NT2/D1 (cell line): ENCODE measurements around the gene HERC3.

ENCODE experiments used
- SUZ12 ChIP-seq: IDR thresholded peaks from 2 replicates; pipeline ENCODE4 v1.6.1; 2011; ENCODE audit not compliant: insufficient read length, insufficient read depth; ENCODE audit errors: extremely low read depth
- YY1 ChIP-seq: IDR thresholded peaks from 2 replicates; pipeline ENCODE4 v1.6.1; 2011; ENCODE audit not compliant: insufficient read length, insufficient read depth
- ZNF274 ChIP-seq: IDR thresholded peaks from 2 replicates; pipeline ENCODE4 v1.6.1; 2011; ENCODE audit warnings: mild to moderate bottlenecking, low read depth, low read length

DNA sequence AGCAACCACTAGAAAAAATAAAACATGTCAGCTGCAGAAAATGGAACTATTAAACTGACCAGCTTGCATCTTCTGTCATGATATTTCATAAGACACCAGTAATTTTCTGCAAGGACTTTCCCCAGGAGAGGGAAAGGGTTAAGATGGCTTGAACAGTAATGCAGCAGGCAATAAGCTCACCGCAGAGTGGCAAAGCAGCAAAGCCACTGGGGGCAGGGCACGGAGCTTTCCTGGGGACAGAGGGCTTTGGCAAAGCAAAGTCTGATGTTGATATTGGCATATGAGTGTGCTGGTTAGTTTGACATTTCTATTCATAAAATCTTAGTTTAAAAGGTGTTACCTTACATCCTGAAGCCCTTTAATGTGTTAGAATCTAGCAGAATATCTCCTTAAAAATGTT is 160.5 kb downstream of the HERC3 start:
- no peak for TF ChIP-seq YY1
- no peak for TF ChIP-seq ZNF274
- no peak for TF ChIP-seq SUZ12
